Measurements from ENCODE around the gene SMC5.

GRCh38 chr9:70389188-70389587 lies 130.4 kb downstream of the SMC5 start:
- no peak for TF ChIP-seq GABPA (IDR thresholded peaks at IDR 0.05; ENCODE audit: low read depth)
- no peak for TF ChIP-seq CTCF (IDR thresholded peaks at IDR 0.05; ENCODE audit: insufficient read depth, low read length)
- TF ChIP-seq, protein P1, sequence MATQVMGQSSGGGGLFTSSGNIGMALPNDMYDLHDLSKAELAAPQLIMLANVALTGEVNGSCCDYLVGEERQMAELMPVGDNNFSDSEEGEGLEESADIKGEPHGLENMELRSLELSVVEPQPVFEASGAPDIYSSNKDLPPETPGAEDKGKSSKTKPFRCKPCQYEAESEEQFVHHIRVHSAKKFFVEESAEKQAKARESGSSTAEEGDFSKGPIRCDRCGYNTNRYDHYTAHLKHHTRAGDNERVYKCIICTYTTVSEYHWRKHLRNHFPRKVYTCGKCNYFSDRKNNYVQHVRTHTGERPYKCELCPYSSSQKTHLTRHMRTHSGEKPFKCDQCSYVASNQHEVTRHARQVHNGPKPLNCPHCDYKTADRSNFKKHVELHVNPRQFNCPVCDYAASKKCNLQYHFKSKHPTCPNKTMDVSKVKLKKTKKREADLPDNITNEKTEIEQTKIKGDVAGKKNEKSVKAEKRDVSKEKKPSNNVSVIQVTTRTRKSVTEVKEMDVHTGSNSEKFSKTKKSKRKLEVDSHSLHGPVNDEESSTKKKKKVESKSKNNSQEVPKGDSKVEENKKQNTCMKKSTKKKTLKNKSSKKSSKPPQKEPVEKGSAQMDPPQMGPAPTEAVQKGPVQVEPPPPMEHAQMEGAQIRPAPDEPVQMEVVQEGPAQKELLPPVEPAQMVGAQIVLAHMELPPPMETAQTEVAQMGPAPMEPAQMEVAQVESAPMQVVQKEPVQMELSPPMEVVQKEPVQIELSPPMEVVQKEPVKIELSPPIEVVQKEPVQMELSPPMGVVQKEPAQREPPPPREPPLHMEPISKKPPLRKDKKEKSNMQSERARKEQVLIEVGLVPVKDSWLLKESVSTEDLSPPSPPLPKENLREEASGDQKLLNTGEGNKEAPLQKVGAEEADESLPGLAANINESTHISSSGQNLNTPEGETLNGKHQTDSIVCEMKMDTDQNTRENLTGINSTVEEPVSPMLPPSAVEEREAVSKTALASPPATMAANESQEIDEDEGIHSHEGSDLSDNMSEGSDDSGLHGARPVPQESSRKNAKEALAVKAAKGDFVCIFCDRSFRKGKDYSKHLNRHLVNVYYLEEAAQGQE (IDR thresholded peaks at IDR 0.05; ENCODE audit: insufficient replicate concordance, low read depth) = no peak
- TF ChIP-seq POLR2AphosphoS5 (IDR thresholded peaks at IDR 0.05; ENCODE audit: low read depth) = no peak
- TF ChIP-seq SPI1 (IDR thresholded peaks at IDR 0.05; ENCODE audit: borderline replicate concordance, low read depth) = no peak
